ENCODE results near the gene ANAPC7.

- TF ChIP-seq CTCF (IDR thresholded peaks at IDR 0.05) (no peak), POLR2A (IDR thresholded peaks at IDR 0.05) (no peak)
These were observed 18.2 kb upstream of the ANAPC7 start for GRCh38 chr12:110421701-110422100.

Data from body of pancreas (tissue), 4 donors.